Stimulated activated CD8-positive, alpha-beta memory T cell treated with anti-CD3 and anti-CD28 coated beads, Interleukin-7, amount 100 ng/mL, for 48 hours (primary cell): Measurements from ENCODE around the gene CD300LB.

Experiments used
- DNase-seq, 2 donors: peaks; one replicate each; pipeline ENCODE4 v3.0.0-alpha.2; 2020; ENCODE audit warnings: low read depth in 1 of 2; ENCODE audit errors: extremely low read depth in 1 of 2

CD300LB gene

GRCh38 chr17:74550602-74551001 lies 19.3 kb upstream of the CD300LB start:
- no peak for DNase-seq

GRCh38 chr17:74549343-74549742 lies 18.1 kb upstream of the CD300LB start:
- no peak for DNase-seq

GRCh38 chr17:74547736-74548135 lies 16.5 kb upstream of the CD300LB start:
- no peak for DNase-seq

GRCh38 chr17:74547264-74547663 lies 16.0 kb upstream of the CD300LB start:
- DNase-seq = no peak

- DNase-seq = no peak
Measured at GRCh38 chr17:74546586-74546985, 15.3 kb upstream of the CD300LB start.

- no peak for DNase-seq
Measured at GRCh38 chr17:74545843-74546230, 14.6 kb upstream of the CD300LB start, which contains the start of gene CD300C. Gene CD300C, minus strand, starts transcription at chr17:74546115. Its CDS starts 333 bp downstream, at chr17:74545782.

GRCh38 chr17:74544991-74545842 lies 13.9 kb upstream of the CD300LB start:
- DNase-seq = no peak

- no peak for DNase-seq
Measured at GRCh38 chr17:74543891-74544760, 12.9 kb upstream of the CD300LB start.

- DNase-seq = no peak
Measured at GRCh38 chr17:74543406-74543805, 12.1 kb upstream of the CD300LB start.

- DNase-seq = no peak
Measured at GRCh38 chr17:74542727-74543383, 11.6 kb upstream of the CD300LB start.

GRCh38 chr17:74542166-74542565 lies 10.9 kb upstream of the CD300LB start:
- no peak for DNase-seq

GRCh38 chr17:74541176-74542111 lies 10.2 kb upstream of the CD300LB start:
- no peak for DNase-seq

GRCh38 chr17:74539281-74539820 lies 8.1 kb upstream of the CD300LB start:
- no peak for DNase-seq

- DNase-seq = no peak
Measured at GRCh38 chr17:74536890-74537289, 5.6 kb upstream of the CD300LB start.

- no peak for DNase-seq
Measured at GRCh38 chr17:74532115-74532514, 840 bp upstream of the CD300LB start.

- DNase-seq = no peak
Measured at GRCh38 chr17:74530831-74531150, 484 bp downstream of the CD300LB start.

- no peak for DNase-seq
Measured at GRCh38 chr17:74529243-74529642, 2.0 kb downstream of the CD300LB start.

GRCh38 chr17:74528491-74529199 lies 2.6 kb downstream of the CD300LB start:
- no peak for DNase-seq

GRCh38 chr17:74527756-74528155 lies 3.5 kb downstream of the CD300LB start:
- DNase-seq = no peak
